ENCODE results near the gene CHST11.

DNA sequence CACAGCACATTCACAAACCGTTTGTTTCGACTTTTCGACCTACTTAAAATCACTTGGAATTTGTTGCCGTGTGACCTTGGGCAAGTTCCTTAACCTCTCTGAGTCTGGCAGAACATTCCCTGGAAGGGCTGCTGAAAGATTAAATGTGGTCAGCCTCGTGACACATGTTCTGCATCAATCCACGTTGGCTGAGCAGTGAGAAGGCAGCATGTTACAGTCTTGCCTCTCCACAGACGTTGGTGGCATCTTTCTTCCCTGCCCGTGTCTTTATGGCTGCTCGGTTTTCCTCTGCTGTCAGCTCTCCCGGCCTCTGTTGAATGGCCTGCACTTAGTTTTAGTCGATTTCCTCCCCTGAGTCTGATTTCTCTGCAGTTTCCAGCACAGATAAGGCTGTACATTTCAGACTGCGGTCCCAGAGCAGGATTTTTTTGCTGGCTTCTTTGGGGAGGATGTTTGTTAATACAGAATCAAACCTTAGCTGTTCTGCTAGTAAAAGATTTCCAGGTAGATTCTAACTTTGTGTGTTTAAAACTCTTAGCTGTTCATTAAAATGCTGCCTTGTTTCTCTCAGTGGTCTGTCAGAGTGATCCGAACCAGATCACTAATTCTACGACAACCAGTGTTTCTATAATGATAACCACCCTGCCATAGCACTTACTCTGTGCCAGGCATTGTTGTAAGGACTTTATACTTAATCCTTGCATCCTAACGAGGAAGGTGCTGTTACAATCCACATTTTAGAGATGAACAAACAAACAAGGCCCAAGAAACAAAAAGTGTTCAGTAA, 217.1 kb downstream of the CHST11 start:
- TF ChIP-seq, protein P1, sequence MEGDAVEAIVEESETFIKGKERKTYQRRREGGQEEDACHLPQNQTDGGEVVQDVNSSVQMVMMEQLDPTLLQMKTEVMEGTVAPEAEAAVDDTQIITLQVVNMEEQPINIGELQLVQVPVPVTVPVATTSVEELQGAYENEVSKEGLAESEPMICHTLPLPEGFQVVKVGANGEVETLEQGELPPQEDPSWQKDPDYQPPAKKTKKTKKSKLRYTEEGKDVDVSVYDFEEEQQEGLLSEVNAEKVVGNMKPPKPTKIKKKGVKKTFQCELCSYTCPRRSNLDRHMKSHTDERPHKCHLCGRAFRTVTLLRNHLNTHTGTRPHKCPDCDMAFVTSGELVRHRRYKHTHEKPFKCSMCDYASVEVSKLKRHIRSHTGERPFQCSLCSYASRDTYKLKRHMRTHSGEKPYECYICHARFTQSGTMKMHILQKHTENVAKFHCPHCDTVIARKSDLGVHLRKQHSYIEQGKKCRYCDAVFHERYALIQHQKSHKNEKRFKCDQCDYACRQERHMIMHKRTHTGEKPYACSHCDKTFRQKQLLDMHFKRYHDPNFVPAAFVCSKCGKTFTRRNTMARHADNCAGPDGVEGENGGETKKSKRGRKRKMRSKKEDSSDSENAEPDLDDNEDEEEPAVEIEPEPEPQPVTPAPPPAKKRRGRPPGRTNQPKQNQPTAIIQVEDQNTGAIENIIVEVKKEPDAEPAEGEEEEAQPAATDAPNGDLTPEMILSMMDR (IDR thresholded peaks at IDR 0.05): no peak
- TF ChIP-seq POLR2A (IDR thresholded peaks at IDR 0.05) (no peak), EP300 (IDR thresholded peaks at IDR 0.05) (no peak), POLR2AphosphoS5 (IDR thresholded peaks at IDR 0.05) (peak; percentile 13 to 63 (median 40))

All from sigmoid colon (tissue), 4 donors.